SU-DHL-6 (cell line): Measurements from ENCODE around the gene ZMYND8.

Experiments used
- CTCF ChIP-seq: fragments of 200-600 bp; sonication (generic); IDR thresholded peaks from one replicate; pipeline ENCODE4 v1.5.1; 2017; ENCODE audit warnings: antibody characterized with exemption, mild to moderate bottlenecking, low read length, moderate library complexity; ENCODE audit not compliant: insufficient read depth, poor library complexity, severe bottlenecking
- EZH2phosphoT487 ChIP-seq: fragments of 200-600 bp; sonication (generic), shearing (Covaris generic); conservative IDR thresholded peaks from 2 replicates; pipeline ENCODE4 v1.6.1; 2018; ENCODE audit warnings: mild to moderate bottlenecking, antibody characterized with exemption, low read length, moderate library complexity, mixed read lengths

- TF ChIP-seq CTCF (no peak), EZH2phosphoT487 (no peak)
Observed at GRCh38 chr20:47345214-47345613, 11.3 kb downstream of the ZMYND8 start.
